GM12801 (cell line): ENCODE data around the gene TAL1.

Source experiments
- TF ChIP-seq, protein P1 (sequence below): IDR thresholded peaks from one replicate; pipeline ENCODE4 v1.5.1; 2011; ENCODE audit warnings: control low read depth; ENCODE audit not compliant: insufficient read length; ENCODE audit errors: extremely low read depth

Gene TAL1

DNA sequence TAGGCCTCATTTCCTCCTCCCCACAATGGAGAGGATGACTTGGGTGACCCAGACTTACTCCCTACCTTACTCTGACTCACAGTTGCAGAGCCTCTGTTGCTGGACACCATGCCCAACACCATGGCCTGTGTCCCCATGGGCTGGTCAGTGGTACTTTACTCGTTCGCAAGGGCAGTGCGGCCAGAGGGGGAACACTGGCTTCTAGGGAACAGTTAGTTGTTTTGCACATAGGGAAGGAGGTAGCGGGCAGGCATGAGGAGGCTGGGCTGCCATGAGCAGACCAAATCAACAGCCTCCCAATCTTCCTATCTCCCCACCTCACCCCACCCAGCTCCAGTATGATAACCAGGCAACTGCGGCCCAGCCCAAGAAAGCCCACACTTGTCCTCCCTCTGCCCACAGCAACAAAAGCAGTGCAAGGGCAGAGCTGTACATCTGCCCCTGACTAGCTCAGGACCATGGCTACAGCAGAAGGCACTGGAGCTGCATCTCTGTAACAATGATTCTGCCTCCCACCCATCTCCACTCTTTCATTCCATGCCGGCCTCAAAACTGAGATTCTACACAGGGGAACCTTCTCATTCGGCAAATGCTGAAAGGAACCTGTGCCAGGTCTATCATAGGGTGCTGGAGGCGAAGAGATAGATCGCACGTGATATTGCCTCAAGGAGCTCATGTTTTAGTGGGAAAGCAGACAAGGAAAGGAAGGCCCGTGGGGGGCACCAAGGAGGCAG, 18.6 kb downstream of the TAL1 start:
- TF ChIP-seq, protein P1, sequence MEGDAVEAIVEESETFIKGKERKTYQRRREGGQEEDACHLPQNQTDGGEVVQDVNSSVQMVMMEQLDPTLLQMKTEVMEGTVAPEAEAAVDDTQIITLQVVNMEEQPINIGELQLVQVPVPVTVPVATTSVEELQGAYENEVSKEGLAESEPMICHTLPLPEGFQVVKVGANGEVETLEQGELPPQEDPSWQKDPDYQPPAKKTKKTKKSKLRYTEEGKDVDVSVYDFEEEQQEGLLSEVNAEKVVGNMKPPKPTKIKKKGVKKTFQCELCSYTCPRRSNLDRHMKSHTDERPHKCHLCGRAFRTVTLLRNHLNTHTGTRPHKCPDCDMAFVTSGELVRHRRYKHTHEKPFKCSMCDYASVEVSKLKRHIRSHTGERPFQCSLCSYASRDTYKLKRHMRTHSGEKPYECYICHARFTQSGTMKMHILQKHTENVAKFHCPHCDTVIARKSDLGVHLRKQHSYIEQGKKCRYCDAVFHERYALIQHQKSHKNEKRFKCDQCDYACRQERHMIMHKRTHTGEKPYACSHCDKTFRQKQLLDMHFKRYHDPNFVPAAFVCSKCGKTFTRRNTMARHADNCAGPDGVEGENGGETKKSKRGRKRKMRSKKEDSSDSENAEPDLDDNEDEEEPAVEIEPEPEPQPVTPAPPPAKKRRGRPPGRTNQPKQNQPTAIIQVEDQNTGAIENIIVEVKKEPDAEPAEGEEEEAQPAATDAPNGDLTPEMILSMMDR: no peak

DNA sequence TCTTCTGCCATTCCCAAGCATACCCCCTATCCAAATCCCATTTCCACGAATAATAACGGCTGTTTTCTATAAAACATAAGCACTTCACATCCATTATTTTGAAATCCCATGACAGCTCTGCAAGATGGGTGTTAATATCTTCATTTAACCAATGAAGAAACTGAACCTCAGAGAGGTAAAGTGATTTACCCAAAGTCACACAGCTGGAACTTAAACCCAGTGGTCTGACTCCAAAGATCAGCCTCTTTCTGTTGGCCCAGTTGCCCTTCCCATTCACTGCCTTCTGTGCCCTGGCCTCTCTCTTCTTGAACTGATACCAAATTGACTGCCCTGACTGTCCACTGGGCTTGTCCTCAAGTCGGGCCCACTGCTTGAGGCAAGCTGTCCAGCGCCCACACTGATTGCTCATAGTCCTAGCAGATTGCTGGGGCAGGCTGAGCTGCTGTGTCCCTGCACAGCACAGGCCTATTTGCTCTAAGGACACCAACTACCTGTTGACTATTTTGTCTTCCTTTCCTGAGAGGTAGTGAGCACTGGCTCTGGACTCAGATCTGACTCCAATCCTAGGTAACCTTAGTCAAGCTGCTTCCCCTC, 19.3 kb downstream of the TAL1 start:
- TF ChIP-seq, protein P1: no peak

DNA sequence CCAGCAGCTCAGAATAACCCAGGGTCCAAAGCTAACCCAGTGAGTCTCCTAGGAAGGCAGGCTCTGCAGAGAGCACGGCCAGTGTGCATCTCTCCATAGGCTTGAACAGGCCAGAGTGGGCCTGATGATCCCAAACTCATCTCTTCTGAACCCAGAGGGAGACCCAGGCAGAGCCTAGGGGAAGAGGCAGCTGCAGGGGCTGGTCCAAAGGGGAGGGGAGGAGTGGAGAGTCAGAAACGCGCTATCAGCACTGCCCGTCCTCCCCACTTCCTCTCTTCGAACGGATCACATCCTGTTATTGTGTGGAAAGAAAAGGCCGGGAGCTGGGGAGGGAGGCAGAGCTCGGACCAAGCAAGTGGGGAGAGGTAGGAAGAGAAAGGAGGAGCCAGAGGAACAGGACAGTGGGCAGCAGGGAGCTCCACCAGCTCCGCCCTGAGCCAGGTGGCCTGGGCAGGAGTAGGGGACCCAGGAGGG, 20.2 kb downstream of the TAL1 start:
- TF ChIP-seq, protein P1: no peak

DNA sequence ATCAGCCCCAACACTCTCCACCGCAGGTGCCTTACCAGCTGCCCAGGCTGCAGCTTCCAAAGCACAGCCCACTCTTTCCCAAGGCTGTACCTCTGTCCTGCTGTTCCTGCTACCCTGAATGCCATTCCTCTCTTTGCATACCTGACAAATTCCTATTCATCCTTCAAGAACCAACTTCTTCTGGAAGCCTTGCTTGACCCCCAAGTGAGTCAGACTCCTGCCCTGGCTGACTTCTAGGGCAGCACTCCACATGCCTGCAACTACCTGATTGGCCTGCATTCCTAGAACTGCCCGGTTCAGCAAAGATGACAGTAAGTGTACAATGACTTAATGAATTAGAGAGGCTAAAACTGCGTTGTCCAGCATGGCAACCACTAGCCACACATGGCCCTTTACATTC, 21.4 kb downstream of the TAL1 start:
- TF ChIP-seq, protein P1: no peak

DNA sequence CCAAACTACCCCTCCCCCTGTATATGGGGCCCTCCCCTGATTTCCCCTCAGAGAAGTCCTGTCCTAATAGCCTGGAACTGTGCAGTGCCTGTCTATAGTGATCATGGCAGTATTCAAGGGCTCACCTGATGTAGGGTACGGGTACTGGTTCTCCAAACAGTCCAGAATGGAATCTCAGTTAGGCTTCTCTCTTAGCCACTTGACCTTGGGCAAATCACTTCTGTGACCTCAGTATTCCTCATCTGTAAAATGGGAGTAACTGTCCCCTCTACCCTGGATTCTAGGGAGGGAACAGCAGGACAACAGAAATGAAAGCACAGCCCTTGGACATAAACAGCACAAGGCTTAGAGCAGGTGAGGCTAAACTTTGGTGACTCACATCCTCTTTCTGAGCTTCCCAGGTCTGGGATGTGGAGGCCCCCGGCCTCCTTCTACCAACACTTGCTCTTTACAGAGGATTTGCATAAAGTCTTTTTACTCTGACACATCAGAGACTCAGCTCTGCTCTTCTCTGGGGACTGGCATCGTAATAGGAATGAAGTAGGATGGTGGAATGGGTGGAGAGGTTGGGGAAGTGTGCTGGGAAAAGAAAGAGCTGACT, 22.2 kb downstream of the TAL1 start:
- TF ChIP-seq, protein P1: no peak

DNA sequence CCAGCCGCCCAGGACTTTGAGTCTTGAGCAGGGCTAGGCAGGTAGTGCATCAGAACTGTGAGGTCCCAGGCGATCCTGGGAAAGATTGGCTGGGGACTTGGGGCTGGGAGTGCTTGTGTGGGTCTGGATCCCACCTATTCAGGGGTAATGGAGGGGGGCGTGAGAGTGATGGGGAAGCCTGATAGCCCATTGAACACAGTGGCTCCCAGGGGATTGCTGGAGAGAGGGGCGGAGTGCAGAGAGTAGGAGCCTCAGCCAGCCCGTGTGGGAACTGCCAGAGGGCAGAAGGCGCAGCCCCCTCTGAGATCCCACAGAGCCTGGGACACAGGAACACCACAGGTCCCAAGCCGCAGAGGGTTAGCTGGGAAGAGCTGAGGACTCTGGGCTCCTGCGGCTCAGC, 22.9 kb downstream of the TAL1 start:
- TF ChIP-seq, protein P1: no peak

DNA sequence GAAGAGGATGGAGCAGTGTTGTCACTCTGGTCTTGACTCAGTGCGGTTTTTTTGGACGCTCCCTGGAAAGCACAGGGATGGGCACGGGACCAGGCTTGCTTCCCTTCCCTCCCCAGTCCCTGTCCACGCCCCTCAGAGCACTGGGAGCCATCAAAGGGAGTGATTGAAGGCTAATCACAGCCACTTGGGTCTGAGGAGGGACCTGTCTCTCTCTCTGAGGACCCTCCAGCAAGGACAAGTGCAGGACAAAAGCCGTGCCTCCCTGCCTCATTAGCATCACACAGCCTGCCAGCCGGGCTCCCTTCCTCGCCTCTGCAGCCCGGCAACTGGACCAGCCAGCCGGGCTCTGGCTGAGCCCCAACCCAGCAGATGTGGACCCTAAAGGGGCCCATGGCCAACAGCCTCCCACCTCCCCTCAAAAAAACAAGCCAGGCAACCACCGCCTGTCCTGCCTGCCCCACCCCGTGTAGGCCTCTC, 23.6 kb downstream of the TAL1 start:
- TF ChIP-seq, protein P1: no peak
